Activated CD8-positive, alpha-beta memory T cell treated with anti-CD3 and anti-CD28 coated beads for 24 hours (primary cell): ENCODE results near the gene CDIP1.
"Not testable (repeated sequence)": the region's sequence is repeated elsewhere in the genome, so short reads cannot be mapped to it uniquely, and the experiment has no call there.

Source experiments
- DNase-seq: peaks from one replicate; pipeline ENCODE4 v3.0.0-alpha.2; 2020

CDIP1 gene

GRCh38 chr16:4538350-4539235, at the start of gene CDIP1:
TSS of gene CDIP1 (minus strand) at chr16:4538773. CDS start at chr16:4514130, 24,643 bp downstream.
- peak; percentile 100 for DNase-seq

- no peak for DNase-seq
Measured at GRCh38 chr16:4586291-4586690, 47.7 kb upstream of the CDIP1 start.

- DNase-seq: no peak
Measured at GRCh38 chr16:4583906-4584305, 45.3 kb upstream of the CDIP1 start.

- no peak for DNase-seq
Measured at GRCh38 chr16:4580250-4580649, 41.7 kb upstream of the CDIP1 start.

GRCh38 chr16:4578961-4579530, 40.5 kb upstream of the CDIP1 start:
- no peak for DNase-seq

GRCh38 chr16:4576008-4576407, 37.4 kb upstream of the CDIP1 start:
- no peak for DNase-seq

GRCh38 chr16:4574919-4575705, 36.5 kb upstream of the CDIP1 start:
- DNase-seq: no peak

- DNase-seq: not testable (repeated sequence)
Measured at GRCh38 chr16:4573926-4574325, 35.4 kb upstream of the CDIP1 start.

GRCh38 chr16:4572715-4573114, 34.1 kb upstream of the CDIP1 start:
- DNase-seq: no peak

GRCh38 chr16:4570688-4571321, 32.2 kb upstream of the CDIP1 start:
- DNase-seq: no peak

GRCh38 chr16:4570086-4570485, 31.5 kb upstream of the CDIP1 start:
- DNase-seq: no peak

GRCh38 chr16:4566144-4566543, 27.6 kb upstream of the CDIP1 start:
- DNase-seq: no peak

GRCh38 chr16:4564661-4565267, 26.2 kb upstream of the CDIP1 start:
- no peak for DNase-seq

GRCh38 chr16:4561596-4561995, 23.0 kb upstream of the CDIP1 start:
- no peak for DNase-seq

- DNase-seq: no peak
Measured at GRCh38 chr16:4557973-4558372, 19.4 kb upstream of the CDIP1 start.

GRCh38 chr16:4556580-4556979, 18.0 kb upstream of the CDIP1 start:
- no peak for DNase-seq

GRCh38 chr16:4556112-4556511, 17.5 kb upstream of the CDIP1 start, which contains the start of gene C16orf96:
TSS of gene C16orf96 (plus strand) at chr16:4556340. CDS start at chr16:4556490, 150 bp downstream.
- DNase-seq: no peak

- no peak for DNase-seq
Measured at GRCh38 chr16:4552541-4552940, 14.0 kb upstream of the CDIP1 start.

- no peak for DNase-seq
Measured at GRCh38 chr16:4550591-4550990, 12.0 kb upstream of the CDIP1 start.

GRCh38 chr16:4548124-4548523, 9.6 kb upstream of the CDIP1 start:
- no peak for DNase-seq

- DNase-seq: no peak
Measured at GRCh38 chr16:4544473-4544872, 5.9 kb upstream of the CDIP1 start.

- DNase-seq: no peak
Measured at GRCh38 chr16:4539716-4540284, 1.2 kb upstream of the CDIP1 start.
